Measurements from ENCODE around the gene IZUMO2. TPM values are rescaled to one million over a fixed set of nuclear protein-coding genes. Genes with fewer than 3 reads are reported as not detected.

IZUMO2 gene
- total RNA-seq, 2 experiments from 2014 or later: not detected

- POLR2A ChIA-PET: no interaction called here
- no peak overlapping the region for H3K4me3 Mint-ChIP-seq
- no peak for DNase-seq
- CTCF ChIA-PET: interaction anchor here (1.1 kb wide), 1 partner anchor 265 kb away, joined by 3 read pairs; no protein-coding TSS in a partner anchor
- H3K4me1 Mint-ChIP-seq (ENCODE audit: low read depth): no peaks in the 10 kb centered on the region
- no peaks in the 10 kb centered on the region for H3K9me3 Mint-ChIP-seq
- TF ChIP-seq CTCF (IDR thresholded peaks at IDR 0.05): no peak
- H3K27ac Mint-ChIP-seq: no peak overlapping the region
- H3K27me3 Mint-ChIP-seq: peaks cover 26% of the 10 kb centered on the region
- intact Hi-C loops (cut with micrococcal nuclease): no loop called here
- no peaks in the 10 kb centered on the region for H3K36me3 Mint-ChIP-seq (ENCODE audit: low read depth)
- no peak for ATAC-seq
These were observed 32.1 kb upstream of the IZUMO2 start for GRCh38 chr19:50195224-50195623.

- H3K27ac Mint-ChIP-seq: no peak overlapping the region
- ChIA-PET POLR2A (interaction anchor here (0.6 kb wide), 1 partner anchor 26 kb away, joined by 3 read pairs; no protein-coding TSS in a partner anchor), CTCF (interaction anchor here (1.0 kb wide), 1 partner anchor 45 kb away, joined by 3 read pairs; no protein-coding TSS in a partner anchor)
- peaks cover 24% of the 10 kb centered on the region for H3K27me3 Mint-ChIP-seq
- no peak for TF ChIP-seq CTCF (IDR thresholded peaks at IDR 0.05)
- no peaks in the 10 kb centered on the region for H3K36me3 Mint-ChIP-seq (ENCODE audit: low read depth)
- no peak overlapping the region for H3K4me3 Mint-ChIP-seq
- DNase-seq: no peak
- no peaks in the 10 kb centered on the region for H3K4me1 Mint-ChIP-seq (ENCODE audit: low read depth)
- no peaks in the 10 kb centered on the region for H3K9me3 Mint-ChIP-seq
- no peak for ATAC-seq
- intact Hi-C loops (cut with micrococcal nuclease): no loop called here
These were observed 29.6 kb upstream of the IZUMO2 start for GRCh38 chr19:50192463-50193211.

GRCh38 chr19:50191216-50191615 lies 28.1 kb upstream of the IZUMO2 start:
- DNase-seq (no peak), ATAC-seq (no peak)
- ChIA-PET CTCF (interaction anchor here (1.0 kb wide), 1 partner anchor 47 kb away, joined by 3 read pairs; no protein-coding TSS in a partner anchor), POLR2A (no interaction called here)
- no peaks in the 10 kb centered on the region for H3K36me3 Mint-ChIP-seq (ENCODE audit: low read depth)
- no peak for TF ChIP-seq CTCF (IDR thresholded peaks at IDR 0.05)
- H3K4me3 Mint-ChIP-seq: no peak overlapping the region
- H3K4me1 Mint-ChIP-seq (ENCODE audit: low read depth): no peaks in the 10 kb centered on the region
- H3K27me3 Mint-ChIP-seq: peaks cover 17% of the 10 kb centered on the region
- intact Hi-C loops (cut with micrococcal nuclease): no loop called here
- H3K27ac Mint-ChIP-seq: no peak overlapping the region
- H3K9me3 Mint-ChIP-seq: no peaks in the 10 kb centered on the region

- H3K4me1 Mint-ChIP-seq (ENCODE audit: low read depth): no peaks in the 10 kb centered on the region
- intact Hi-C loops (cut with micrococcal nuclease): no loop called here
- no peak for DNase-seq
These were observed 27.4 kb upstream of the IZUMO2 start for GRCh38 chr19:50190439-50190891.

More at GRCh38 chr19:50190439-50190891, 27.4 kb upstream of the IZUMO2 start:
- no peak for ATAC-seq
- POLR2A ChIA-PET: no interaction called here
- TF ChIP-seq CTCF (IDR thresholded peaks at IDR 0.05): no peak
- CTCF ChIA-PET: no interaction called here
- H3K4me3 Mint-ChIP-seq: no peak overlapping the region
- H3K27ac Mint-ChIP-seq: no peak overlapping the region
- H3K36me3 Mint-ChIP-seq (ENCODE audit: low read depth): no peaks in the 10 kb centered on the region
- peaks cover 16% of the 10 kb centered on the region for H3K27me3 Mint-ChIP-seq
- H3K9me3 Mint-ChIP-seq: no peaks in the 10 kb centered on the region

Measured in activated CD8-positive, alpha-beta T cell treated with anti-CD3 and anti-CD28 coated beads for 36 hours (primary cell).